ENCODE results near the gene SFXN1. TPM values are rescaled to one million over a fixed set of nuclear protein-coding genes. Genes with fewer than 3 reads are reported as not detected.
"Not testable (repeated sequence)": the region's sequence is repeated elsewhere in the genome, so short reads cannot be mapped to it uniquely, and the experiment has no call there.

SFXN1 gene, protein sequence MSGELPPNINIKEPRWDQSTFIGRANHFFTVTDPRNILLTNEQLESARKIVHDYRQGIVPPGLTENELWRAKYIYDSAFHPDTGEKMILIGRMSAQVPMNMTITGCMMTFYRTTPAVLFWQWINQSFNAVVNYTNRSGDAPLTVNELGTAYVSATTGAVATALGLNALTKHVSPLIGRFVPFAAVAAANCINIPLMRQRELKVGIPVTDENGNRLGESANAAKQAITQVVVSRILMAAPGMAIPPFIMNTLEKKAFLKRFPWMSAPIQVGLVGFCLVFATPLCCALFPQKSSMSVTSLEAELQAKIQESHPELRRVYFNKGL
- total RNA-seq (10 to 100 TPM; 59.4 to 88.3 TPM), total RNA-seq (60.0 to 168 reads per million in 2 donors)

DNA sequence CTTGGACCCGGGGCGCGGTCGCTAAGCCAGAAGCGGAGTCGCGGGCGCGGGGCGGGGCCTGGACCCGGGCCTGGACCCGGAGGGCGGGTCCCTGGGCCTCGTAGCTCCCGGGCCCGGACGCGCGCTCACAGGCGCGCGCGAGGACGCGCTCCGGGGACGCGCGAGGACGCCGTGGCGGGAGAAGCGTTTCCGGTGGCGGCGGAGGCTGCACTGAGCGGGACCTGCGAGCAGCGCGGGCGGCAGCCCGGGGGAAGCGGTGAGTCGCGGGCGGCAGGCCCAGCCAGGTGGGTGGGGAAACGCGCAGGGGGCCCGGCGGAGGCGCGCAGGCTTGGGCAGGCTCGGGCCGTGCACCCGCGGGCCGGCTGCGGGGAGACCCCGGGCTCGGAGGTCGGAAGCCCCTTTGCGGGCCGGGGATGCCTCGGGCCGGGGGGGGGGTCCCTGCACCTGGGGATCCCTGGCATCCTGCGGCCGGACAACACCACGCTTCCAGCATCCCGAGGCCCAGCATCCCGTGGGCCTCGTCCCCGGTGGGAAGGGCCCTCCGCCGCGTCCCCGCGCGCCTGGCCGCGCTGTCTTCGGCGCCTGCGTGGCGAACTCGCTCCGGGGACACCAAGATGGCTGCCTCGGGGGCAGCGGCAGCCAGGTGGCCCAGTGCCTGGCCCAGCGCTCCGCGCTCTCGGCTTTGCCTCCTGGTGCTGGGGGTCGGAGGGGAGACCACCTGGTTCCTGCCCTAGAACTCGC lies at the start of gene SFXN1:
Gene SFXN1, plus strand, starts transcription at position 177 of the 741 bp plus-strand sequence. CDS start 13,544 bp downstream, outside the sequence.
- Mint-ChIP-seq H3K27me3 (peaks cover 9% of the 10 kb centered on the region), H3K27ac (peak within 1 kb of the TSS; percentile 97), H3K4me1 (peaks cover 41% of the 10 kb centered on the region), H3K36me3 (ENCODE audit: low read depth) (peaks cover 6% of the 10 kb centered on the region), H3K4me3 (peak within 1 kb of the TSS; percentile 97)
- peak; percentile 63 for ATAC-seq
- peak; percentile 59 to 62 (median 60) for DNase-seq
- H3K9me3 ChIP-seq (ENCODE audit: control insufficient read depth, low read length, poor library complexity, severe bottlenecking): no peaks in the 10 kb centered on the region

DNA sequence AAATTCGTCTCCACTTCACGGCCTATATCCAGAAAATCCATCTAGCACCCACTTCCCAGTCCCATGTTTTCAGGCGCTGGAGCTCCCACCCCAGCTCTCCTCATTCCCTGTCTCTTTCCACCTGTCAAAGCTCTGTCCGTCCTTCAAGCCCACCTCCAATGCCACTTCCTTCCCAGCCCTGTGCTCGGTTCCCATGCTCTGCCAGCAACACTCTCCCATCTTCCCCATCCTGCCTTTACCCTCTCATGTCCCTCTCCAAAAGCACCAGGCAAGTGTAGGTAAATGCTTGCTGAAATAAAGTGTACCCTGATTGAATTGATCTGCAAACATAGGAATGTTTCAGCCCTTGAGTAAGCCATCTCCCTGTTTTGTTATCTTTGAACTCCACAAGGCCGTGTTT lies 43.6 kb upstream of the SFXN1 start:
- Mint-ChIP-seq H3K27me3 (peaks cover 56% of the 10 kb centered on the region), H3K36me3 (ENCODE audit: low read depth) (no peaks in the 10 kb centered on the region), H3K4me3 (no peak overlapping the region), H3K4me1 (peaks cover 3% of the 10 kb centered on the region), H3K27ac (no peak overlapping the region)
- no peaks in the 10 kb centered on the region for H3K9me3 ChIP-seq (ENCODE audit: control insufficient read depth, low read length, poor library complexity, severe bottlenecking)
- ATAC-seq (no peak), DNase-seq (no peak)

DNA sequence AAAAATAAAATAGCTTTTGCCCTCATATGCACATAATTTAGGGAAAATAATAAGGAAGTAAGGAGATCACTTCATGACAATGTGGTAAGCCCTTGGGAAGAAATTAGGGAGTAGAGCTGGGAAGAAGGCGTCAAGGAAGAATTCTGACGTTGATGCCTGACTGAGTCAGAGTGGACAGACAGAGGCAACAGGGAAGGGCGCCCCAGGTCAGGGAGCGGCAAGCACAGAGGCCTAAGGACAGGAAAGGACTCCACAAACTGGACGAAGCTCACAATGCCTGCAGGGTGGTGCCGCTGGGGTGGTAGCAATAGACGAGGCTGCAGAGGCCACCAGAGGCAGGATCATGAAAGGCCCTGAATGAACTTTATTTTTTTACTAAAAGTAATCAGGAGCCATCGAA lies 42.0 kb upstream of the SFXN1 start:
- Mint-ChIP-seq H3K4me1 (peaks cover 3% of the 10 kb centered on the region), H3K36me3 (ENCODE audit: low read depth) (no peaks in the 10 kb centered on the region), H3K4me3 (no peak overlapping the region), H3K27me3 (peaks cover 59% of the 10 kb centered on the region), H3K27ac (no peak overlapping the region)
- H3K9me3 ChIP-seq (ENCODE audit: control insufficient read depth, low read length, poor library complexity, severe bottlenecking): no peaks in the 10 kb centered on the region
- ATAC-seq: no peak
- DNase-seq: no peak

DNA sequence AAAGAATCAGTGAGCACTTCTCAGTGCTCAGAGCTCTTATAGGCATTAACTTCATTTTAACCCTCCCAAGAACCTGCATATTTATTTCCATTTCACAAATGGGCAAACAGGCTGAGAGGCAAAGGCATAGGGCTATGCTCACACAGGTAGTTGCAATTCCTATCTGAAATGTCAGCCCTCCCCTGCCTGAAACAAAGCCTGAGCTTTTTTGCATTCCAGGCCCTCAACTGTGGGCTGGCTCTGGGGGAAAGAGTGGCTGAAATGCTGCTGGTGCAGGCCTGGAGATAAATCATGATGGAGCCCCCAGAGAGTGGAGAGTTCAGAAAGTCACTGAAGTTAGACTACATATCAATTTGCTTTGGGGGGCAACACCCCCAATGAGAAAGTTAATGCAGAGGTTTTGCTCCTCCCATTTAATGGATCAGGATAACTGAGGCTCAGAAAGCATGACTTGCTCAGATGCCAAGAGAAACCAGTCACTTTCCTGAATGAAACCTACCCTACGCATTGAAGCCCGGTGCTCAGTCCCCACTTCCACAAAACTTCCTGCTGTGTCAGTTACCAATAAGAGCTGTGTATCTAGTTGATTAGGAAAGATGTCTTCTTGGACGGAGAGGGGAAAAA lies 40.0 kb upstream of the SFXN1 start:
- H3K9me3 ChIP-seq (ENCODE audit: control insufficient read depth, low read length, poor library complexity, severe bottlenecking): no peaks in the 10 kb centered on the region
- ATAC-seq (no peak), DNase-seq (no peak)
- H3K27ac Mint-ChIP-seq: no peak overlapping the region
- peaks cover 4% of the 10 kb centered on the region for H3K4me1 Mint-ChIP-seq
- H3K36me3 Mint-ChIP-seq (ENCODE audit: low read depth): no peaks in the 10 kb centered on the region
- H3K4me3 Mint-ChIP-seq: no peak overlapping the region
- H3K27me3 Mint-ChIP-seq: peaks cover 72% of the 10 kb centered on the region

DNA sequence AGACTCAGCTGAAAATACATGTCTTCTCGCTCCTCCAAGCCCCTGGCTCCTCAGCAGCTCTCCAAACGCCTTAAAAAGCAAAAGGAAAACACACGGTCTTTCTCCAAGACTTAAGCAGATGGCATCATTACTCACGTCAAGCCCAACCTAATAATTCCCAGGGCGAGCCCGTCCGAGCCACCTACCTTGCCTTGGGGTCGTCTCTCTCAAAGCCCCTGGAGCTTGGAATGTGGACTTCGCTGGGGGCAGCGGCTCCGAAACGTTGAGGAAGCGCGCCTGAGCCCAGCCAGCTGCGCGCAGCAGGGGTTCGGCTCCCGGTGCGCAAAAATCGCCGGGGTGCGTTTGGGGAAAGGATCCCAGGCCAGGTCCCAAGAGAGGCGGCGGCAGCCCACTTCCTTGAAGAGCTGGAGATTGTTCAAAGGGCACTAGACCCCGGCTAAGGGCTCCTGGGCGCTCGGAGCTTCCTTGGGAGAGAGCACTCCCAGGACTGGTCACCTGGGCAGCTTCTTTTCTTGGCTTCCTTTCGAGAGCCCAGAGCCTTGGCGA lies 34.8 kb upstream of the SFXN1 start:
- peaks cover 3% of the 10 kb centered on the region for H3K36me3 Mint-ChIP-seq (ENCODE audit: low read depth)

DNA sequence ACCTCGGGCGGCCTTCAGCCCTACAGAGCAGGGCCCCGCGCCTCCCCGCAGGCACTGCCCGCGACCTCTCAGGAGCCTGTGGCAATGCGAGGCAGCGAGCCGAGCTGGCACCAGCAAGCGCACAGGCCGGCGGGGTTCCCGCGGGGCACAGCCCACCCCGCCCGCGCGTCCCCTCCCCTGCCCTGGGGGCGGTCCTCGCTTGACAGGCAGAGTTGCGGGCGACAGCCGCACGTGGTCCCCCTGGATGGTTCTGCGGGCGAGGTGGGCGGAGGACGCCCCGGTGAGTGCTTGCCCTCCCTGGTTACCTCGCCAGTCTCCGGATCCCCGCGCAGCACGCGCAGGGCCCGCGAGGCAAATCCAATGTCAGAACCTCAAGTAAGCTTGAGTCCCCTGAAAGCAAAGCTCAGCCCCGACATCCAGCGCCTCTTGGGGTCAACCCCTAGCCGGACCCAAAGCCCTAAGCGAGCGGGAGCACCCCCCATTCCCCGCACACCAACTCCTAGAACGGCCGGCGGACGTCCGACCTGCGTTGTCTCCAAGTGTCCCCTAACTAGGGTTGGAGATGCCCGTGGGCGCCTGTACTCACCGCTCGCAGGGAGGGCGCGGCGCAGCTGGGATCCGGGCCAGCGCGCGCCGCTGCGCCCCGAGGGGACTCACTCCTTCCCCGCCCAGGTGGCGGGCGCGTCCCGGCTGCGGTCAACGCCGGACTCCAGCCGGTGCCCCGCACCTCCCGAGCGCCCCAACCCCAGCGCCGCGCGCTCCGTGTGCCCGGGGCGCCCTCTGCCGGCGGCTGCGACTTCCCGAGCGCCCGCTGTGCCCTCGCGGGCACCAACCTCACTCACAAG lies 34.1 kb upstream of the SFXN1 start, which contains the start of gene DRD1:
Gene DRD1, minus strand, starts transcription at position 123 of the 845 bp plus-strand sequence. CDS start 1,083 bp downstream, outside the sequence.
- H3K9me3 ChIP-seq (ENCODE audit: control insufficient read depth, low read length, poor library complexity, severe bottlenecking): no peaks in the 10 kb centered on the region
- Mint-ChIP-seq H3K27ac (no peak within 1 kb of the TSS), H3K4me1 (peaks cover 8% of the 10 kb centered on the region), H3K36me3 (ENCODE audit: low read depth) (peaks cover 3% of the 10 kb centered on the region), H3K4me3 (peak within 1 kb of the TSS; percentile 80), H3K27me3 (peaks cover 72% of the 10 kb centered on the region)
- ATAC-seq (peak; percentile 73), DNase-seq (peak; percentile 14 to 50 (median 41))

More for the DNA sequence above, 34.8 kb upstream of the SFXN1 start:
- H3K4me1 Mint-ChIP-seq: peaks cover 8% of the 10 kb centered on the region
- peaks cover 66% of the 10 kb centered on the region for H3K27me3 Mint-ChIP-seq
- no peak overlapping the region for H3K27ac Mint-ChIP-seq
- H3K4me3 Mint-ChIP-seq: peak overlapping the region; percentile 59
- no peaks in the 10 kb centered on the region for H3K9me3 ChIP-seq (ENCODE audit: control insufficient read depth, low read length, poor library complexity, severe bottlenecking)
- ATAC-seq: no peak
- DNase-seq: no peak

DNA sequence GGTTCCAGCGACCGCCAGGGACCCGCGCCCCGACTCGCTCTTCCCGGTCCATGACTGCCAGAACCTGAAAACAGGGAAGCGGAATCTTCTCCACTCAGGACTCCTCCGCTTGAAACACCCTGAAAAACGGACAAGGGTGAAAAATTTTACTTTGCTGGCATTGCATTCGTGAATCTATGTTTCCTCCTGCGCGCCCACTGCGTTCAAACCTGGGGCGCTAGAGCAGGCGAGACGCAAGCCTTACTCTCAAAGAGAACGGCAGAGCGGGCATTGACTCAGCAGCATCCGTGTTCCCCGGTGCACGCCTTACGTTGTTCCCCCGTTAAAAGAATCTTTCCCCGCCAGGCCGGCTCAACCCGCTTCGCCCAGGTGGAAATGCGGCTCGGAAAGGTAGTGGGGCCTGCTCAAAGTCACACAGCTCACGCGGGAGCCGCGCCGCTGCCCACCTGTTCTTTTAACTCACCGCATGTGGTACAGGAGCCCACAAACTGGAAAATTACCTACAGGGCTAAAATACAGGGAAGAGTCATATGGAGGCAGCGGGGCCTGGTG lies 33.4 kb upstream of the SFXN1 start:
- peaks cover 3% of the 10 kb centered on the region for H3K36me3 Mint-ChIP-seq (ENCODE audit: low read depth)
- ATAC-seq: no peak
- H3K4me3 Mint-ChIP-seq: peak overlapping the region; percentile 80

DNA sequence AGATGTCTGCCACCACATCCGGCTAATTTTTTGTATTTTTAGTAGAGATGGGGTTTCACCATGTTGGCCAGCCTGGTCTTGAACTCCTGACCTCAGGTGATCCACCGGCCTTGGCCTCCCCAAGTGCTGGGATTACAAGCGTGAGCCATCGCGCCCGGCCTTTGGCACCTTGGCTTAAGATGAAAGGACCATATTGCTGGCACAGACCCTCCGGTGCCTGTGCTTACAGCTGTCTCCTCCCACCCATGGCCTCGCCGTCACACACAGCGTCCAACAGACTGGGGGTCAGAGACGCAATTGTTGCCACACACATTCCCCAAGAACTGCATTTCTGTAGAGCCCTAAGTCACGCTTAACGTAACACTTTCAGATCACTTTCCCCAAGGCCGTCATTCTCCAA lies 32.0 kb upstream of the SFXN1 start:
- not testable (repeated sequence) for DNase-seq; H3K4me3 Mint-ChIP-seq; ATAC-seq; H3K4me1 Mint-ChIP-seq; H3K36me3 Mint-ChIP-seq (ENCODE audit: low read depth); H3K9me3 ChIP-seq (ENCODE audit: control insufficient read depth, low read length, poor library complexity, severe bottlenecking); H3K27ac Mint-ChIP-seq
- peaks cover 83% of the 10 kb centered on the region for H3K27me3 Mint-ChIP-seq

More for the DNA sequence above, 33.4 kb upstream of the SFXN1 start:
- H3K27ac Mint-ChIP-seq: no peak overlapping the region
- H3K27me3 Mint-ChIP-seq: peaks cover 77% of the 10 kb centered on the region
- DNase-seq: no peak
- no peaks in the 10 kb centered on the region for H3K9me3 ChIP-seq (ENCODE audit: control insufficient read depth, low read length, poor library complexity, severe bottlenecking)
- H3K4me1 Mint-ChIP-seq: peaks cover 8% of the 10 kb centered on the region

DNA sequence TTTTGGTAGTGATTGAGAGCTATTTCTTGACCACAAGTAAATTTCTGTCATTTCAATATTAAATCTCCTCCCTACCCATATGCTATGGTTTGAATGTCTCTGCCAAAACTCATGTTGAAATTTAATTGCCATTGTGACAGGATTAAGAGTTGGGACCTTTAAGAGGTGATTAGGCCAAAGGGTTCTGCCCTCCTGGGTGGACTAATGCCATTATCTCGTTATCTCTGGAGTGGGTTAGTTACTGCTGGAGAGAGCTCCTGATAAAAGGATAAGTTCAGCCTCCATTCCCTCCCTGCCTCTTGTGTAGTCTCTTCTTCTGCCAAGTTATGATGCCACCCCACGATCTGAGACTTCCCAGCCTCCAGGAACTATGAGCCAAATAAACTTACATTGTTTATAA lies 30.8 kb upstream of the SFXN1 start:
- Mint-ChIP-seq H3K27me3 (peaks cover 82% of the 10 kb centered on the region), H3K4me3 (no peak overlapping the region), H3K27ac (no peak overlapping the region), H3K36me3 (ENCODE audit: low read depth) (peaks cover 3% of the 10 kb centered on the region), H3K4me1 (peaks cover 8% of the 10 kb centered on the region)
- DNase-seq (no peak), ATAC-seq (no peak)
- H3K9me3 ChIP-seq (ENCODE audit: control insufficient read depth, low read length, poor library complexity, severe bottlenecking): no peaks in the 10 kb centered on the region

DNA sequence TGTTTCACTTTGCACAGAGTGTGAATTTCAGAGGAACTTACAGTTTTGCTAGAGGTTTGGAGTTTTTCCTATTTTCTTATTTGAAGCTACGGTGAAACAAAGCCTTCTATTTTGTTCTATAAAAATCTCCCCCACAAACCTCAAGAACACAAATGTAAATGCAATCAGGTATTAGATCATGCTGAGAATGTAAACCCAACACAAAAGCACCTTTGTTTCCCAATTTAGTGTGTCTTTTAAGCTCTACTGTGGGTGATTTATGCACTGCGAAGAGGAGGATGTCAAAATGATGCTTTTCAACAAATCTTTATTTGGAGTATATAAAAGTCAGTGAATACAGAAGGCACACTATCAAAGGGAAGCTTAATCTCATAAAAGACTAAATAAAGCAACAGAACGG lies 30.1 kb upstream of the SFXN1 start:
- Mint-ChIP-seq H3K27me3 (peaks cover 84% of the 10 kb centered on the region), H3K4me1 (peaks cover 8% of the 10 kb centered on the region), H3K36me3 (ENCODE audit: low read depth) (peaks cover 3% of the 10 kb centered on the region), H3K27ac (no peak overlapping the region), H3K4me3 (no peak overlapping the region)
- ATAC-seq (no peak), DNase-seq (no peak)
- no peaks in the 10 kb centered on the region for H3K9me3 ChIP-seq (ENCODE audit: control insufficient read depth, low read length, poor library complexity, severe bottlenecking)

DNA sequence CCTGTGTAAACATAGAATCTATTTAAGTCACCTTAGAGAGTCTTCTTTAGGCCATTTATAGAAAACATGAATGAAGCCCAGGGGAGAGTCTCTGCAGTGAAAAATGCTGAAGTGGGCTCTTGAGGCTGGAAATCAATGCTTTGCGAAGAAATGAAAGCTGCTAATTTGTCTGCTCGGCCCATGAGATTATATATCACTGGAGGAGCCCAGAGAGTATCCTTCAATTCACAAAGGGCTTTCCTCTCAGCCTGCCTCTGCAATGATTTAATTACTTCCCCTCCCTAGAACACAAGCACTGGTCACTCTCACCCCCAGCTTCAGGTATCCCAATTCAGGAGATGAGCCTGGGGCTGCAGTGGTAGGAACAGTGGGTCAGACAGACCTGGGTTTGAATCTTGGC lies 26.2 kb upstream of the SFXN1 start:
- Mint-ChIP-seq H3K27me3 (peaks cover 92% of the 10 kb centered on the region), H3K36me3 (ENCODE audit: low read depth) (peaks cover 7% of the 10 kb centered on the region), H3K4me3 (no peak overlapping the region), H3K4me1 (no peaks in the 10 kb centered on the region), H3K27ac (no peak overlapping the region)
- no peak for ATAC-seq
- H3K9me3 ChIP-seq (ENCODE audit: control insufficient read depth, low read length, poor library complexity, severe bottlenecking): no peaks in the 10 kb centered on the region
- DNase-seq: no peak

DNA sequence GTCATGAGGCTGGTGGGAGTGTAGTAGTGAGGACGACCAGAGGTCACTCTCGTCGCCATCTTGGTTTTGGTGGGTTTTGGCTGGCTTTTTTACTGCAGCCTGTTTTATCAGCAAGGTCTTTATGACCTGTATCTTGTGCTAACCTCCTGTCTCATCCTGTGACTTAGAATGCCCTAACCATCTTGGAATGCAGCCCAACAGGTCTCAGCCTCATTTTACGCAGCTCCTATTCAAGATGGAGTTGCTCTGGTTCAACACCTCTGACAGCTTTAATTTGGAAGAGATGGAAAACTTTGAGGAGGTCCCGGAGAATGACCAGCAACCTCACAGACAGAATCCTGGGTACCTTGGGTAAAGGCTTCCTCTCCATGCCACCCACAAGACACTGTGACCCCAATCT lies 24.0 kb upstream of the SFXN1 start:
- H3K9me3 ChIP-seq (ENCODE audit: control insufficient read depth, low read length, poor library complexity, severe bottlenecking); ATAC-seq; H3K4me3 Mint-ChIP-seq; H3K36me3 Mint-ChIP-seq (ENCODE audit: low read depth); DNase-seq; H3K4me1 Mint-ChIP-seq; H3K27ac Mint-ChIP-seq: not testable (repeated sequence)
- peaks cover 75% of the 10 kb centered on the region for H3K27me3 Mint-ChIP-seq
